ENCODE measurements around the gene GALNT10. TPM values are rescaled to one million over a fixed set of nuclear protein-coding genes. Genes with fewer than 3 reads are reported as not detected.

GALNT10 gene
- total and polyA plus RNA-seq, 9 of the 15 experiments (the other 6 are each of a cell fraction or from before 2014, with no cell fraction given): 4.6 to 37.1 (median 13.3) TPM

- TF ChIP-seq SAP30 (IDR thresholded peaks at IDR 0.05; ENCODE audit: borderline replicate concordance, insufficient read depth, low read depth, low read length, poor library complexity, severe bottlenecking) (no peak), XRCC4 (IDR thresholded peaks at IDR 0.05; ENCODE audit: extremely low read depth, insufficient read depth, insufficient read length) (no peak), MYBL2 (IDR thresholded peaks at IDR 0.05; ENCODE audit: low read depth) (no peak), MYBL2 (CRISPR knock-in tag; IDR thresholded peaks at IDR 0.05; ENCODE audit: borderline replicate concordance) (no peak), CTBP1 (IDR thresholded peaks at IDR 0.05; ENCODE audit: borderline replicate concordance) (peak; percentile 64), NBN (IDR thresholded peaks at IDR 0.05; ENCODE audit: low read depth) (peak; percentile 36; the same call in 1 of the 2 replicates), MITF (IDR thresholded peaks at IDR 0.05) (no peak), REST (IDR thresholded peaks at IDR 0.05; ENCODE audit: borderline replicate concordance) (no peak), REST (CRISPR knock-in tag; IDR thresholded peaks at IDR 0.05; ENCODE audit: low read depth) (no peak), NFXL1 (CRISPR knock-in tag; IDR thresholded peaks at IDR 0.05) (no peak), SLC30A9 (CRISPR knock-in tag; IDR thresholded peaks at IDR 0.05) (no peak), BRD9 (IDR thresholded peaks at IDR 0.05; ENCODE audit: low read depth, partially characterized antibody) (no peak), GMEB1 (CRISPR knock-in tag; IDR thresholded peaks at IDR 0.05) (no peak), POLR2B (IDR thresholded peaks at IDR 0.05; ENCODE audit: low read depth, partially characterized antibody) (no peak), NKRF (IDR thresholded peaks at IDR 0.05; ENCODE audit: borderline replicate concordance) (no peak), MEF2A (IDR thresholded peaks at IDR 0.05; ENCODE audit: control insufficient read depth, low read depth, low read length) (no peak)
These were observed 183.2 kb downstream of the GALNT10 start (continued) for GRCh38 chr5:154373729-154374179.

Measured in K562 (cell line).